CD4-positive, alpha-beta T cell treated with Interleukin-1 beta for 1 hour (primary cell): ENCODE data around the gene UBA1.

Source experiments
- DNase-seq, 2 donors: peaks; one replicate each; pipeline ENCODE4 v3.0.0-alpha.2; 2020 to 2022

The UBA1 gene

GRCh38 chrX:47190445-47191269 lies 3.0 kb upstream of the UBA1 start:
- peak; percentile 88 to 91 for DNase-seq

GRCh38 chrX:47191331-47191730 lies 2.3 kb upstream of the UBA1 start:
- DNase-seq = peak; percentile 34 to 53

GRCh38 chrX:47191806-47192401 lies 1.7 kb upstream of the UBA1 start:
- no peak for DNase-seq

GRCh38 chrX:47194194-47194787 lies 662 bp downstream of the UBA1 start:
- no peak for DNase-seq

GRCh38 chrX:47196098-47196497 lies 2.5 kb downstream of the UBA1 start:
- no peak for DNase-seq

- no peak for DNase-seq
These were observed 3.9 kb downstream of the UBA1 start for GRCh38 chrX:47197526-47197925.

- no peak for DNase-seq
These were observed 4.5 kb downstream of the UBA1 start for GRCh38 chrX:47198026-47198686.

- DNase-seq = no peak
These were observed 5.1 kb downstream of the UBA1 start for GRCh38 chrX:47198687-47199080.

- DNase-seq = no peak
These were observed 5.7 kb downstream of the UBA1 start for GRCh38 chrX:47199286-47199685.

GRCh38 chrX:47200385-47201150 lies 6.9 kb downstream of the UBA1 start:
- no peak for DNase-seq

GRCh38 chrX:47201345-47201944 lies 7.8 kb downstream of the UBA1 start:
- DNase-seq = no peak

GRCh38 chrX:47202316-47202715 lies 8.7 kb downstream of the UBA1 start:
- DNase-seq = no peak

- no peak for DNase-seq
These were observed 9.2 kb downstream of the UBA1 start for GRCh38 chrX:47202877-47203276.

- no peak for DNase-seq
These were observed 11.3 kb downstream of the UBA1 start for GRCh38 chrX:47204970-47205369.

GRCh38 chrX:47206316-47206715 lies 12.7 kb downstream of the UBA1 start:
- no peak for DNase-seq

- no peak for DNase-seq
These were observed 14.5 kb downstream of the UBA1 start for GRCh38 chrX:47208108-47208507.

GRCh38 chrX:47209508-47210238 lies 16.0 kb downstream of the UBA1 start:
- no peak for DNase-seq

GRCh38 chrX:47210661-47211425 lies 17.2 kb downstream of the UBA1 start:
- DNase-seq = no peak

GRCh38 chrX:47212381-47213293 lies 19.0 kb downstream of the UBA1 start:
- no peak for DNase-seq
